Esophagus muscularis mucosa (tissue), 4 donors: ENCODE results near the gene BBC3. TPM values are rescaled to one million over a fixed set of nuclear protein-coding genes. Genes with fewer than 3 reads are reported as not detected.

Source experiments
- DNase-seq: peaks from one replicate; pipeline ENCODE4 v3.0.0-alpha.2; 2017; ENCODE audit errors: extremely low spot score
- H3K27ac ChIP-seq, 4 donors: fragments of 200-600 bp; sonication (generic); replicated peaks in 1 of 4; 1 replicate in 3 of 4; 2 replicates in 1 of 4; pipeline ENCODE4 v1.5.1; 2016 to 2019; ENCODE audit warnings: mild to moderate bottlenecking in 1 of 4
- H3K27me3 ChIP-seq, 4 donors: fragments of 200-600 bp; sonication (generic); one replicate each; pipeline versions ENCODE4 v1.5.1 to v1.6.0; 2016 to 2019
- H3K36me3 ChIP-seq, 4 donors: fragments of 200-600 bp; sonication (generic); one replicate each; pipeline ENCODE4 v1.5.1; 2016 to 2019
- H3K4me1 ChIP-seq, 4 donors: fragments of 200-600 bp; sonication (generic); one replicate each; pipeline ENCODE4 v1.5.1; 2016 to 2019
- H3K4me3 ChIP-seq, 4 donors: fragments of 200-600 bp; sonication (generic); 1 replicate in 2 of 4; 2 replicates in 2 of 4; pipeline ENCODE4 v1.5.1; 2016 to 2019; ENCODE audit warnings: mild to moderate bottlenecking in 4 of 4, moderate library complexity in 1 of 4
- H3K9me3 ChIP-seq, 4 donors: fragments of 200-600 bp; sonication (generic); 1 replicate in 3 of 4; 2 replicates in 1 of 4; pipeline ENCODE4 v1.5.1; 2016 to 2019
- CTCF ChIP-seq, 3 experiments: fragments of 200-600 bp in 2 of 3; fragments of 450-650 bp in 1 of 3; sonication (generic) in 2 of 3; IDR thresholded peaks; one replicate each; pipeline ENCODE4 v1.5.1; 2017 to 2019; ENCODE audit warnings: antibody characterized with exemption in 3 of 3, mild to moderate bottlenecking in 2 of 3, moderate library complexity in 1 of 3
- EP300 ChIP-seq: sonication (generic); formaldehyde crosslinking; IDR thresholded peaks from one replicate; pipeline ENCODE4 v1.6.1; 2017; ENCODE audit warnings: antibody characterized with exemption
- POLR2A ChIP-seq: fragments of 450-650 bp; IDR thresholded peaks from one replicate; pipeline ENCODE4 v1.6.1; 2017; ENCODE audit warnings: antibody characterized with exemption, moderate library complexity, mild to moderate bottlenecking, low read depth
- POLR2AphosphoS5 ChIP-seq, 2 donors: sonication (generic); formaldehyde crosslinking; IDR thresholded peaks; one replicate each; pipeline ENCODE4 v1.6.1; 2017; ENCODE audit warnings: antibody characterized with exemption in 2 of 2
- WGBS: methylation state at CpG from one replicate; pipeline ENCODE4 v1.1.5; 2018; 5-methylcytosine and 5-hydroxymethylcytosine counted together
- intact Hi-C: fragments of 100-400 bp; cut with DNase I; formaldehyde crosslinking; loops from one replicate; pipeline ENCODE4 v1.15.1; 2023
- total RNA-seq, 4 donors: library from RNA; depleted of rRNA; stranded (reverse); fragments of >200 nt; gene quantifications; one replicate each; pipeline versions ENCODE4 v1.1.0 to v1.2.1, GENCODE V29; 2016

The BBC3 gene
- total RNA-seq, 4 donors from 2014 or later: 5.0 to 21.3 (median 11.5) TPM

- peaks cover 34 to 54% (median 48%) of the 10 kb centered on the region in 4 donors for H3K4me1 ChIP-seq
- intact Hi-C loops: no loop called here
- 8% methylated on average over 32 of the region's 82 CpGs for WGBS
Measured at GRCh38 chr19:47274891-47275761, 44.1 kb upstream of the BBC3 start.

DNA sequence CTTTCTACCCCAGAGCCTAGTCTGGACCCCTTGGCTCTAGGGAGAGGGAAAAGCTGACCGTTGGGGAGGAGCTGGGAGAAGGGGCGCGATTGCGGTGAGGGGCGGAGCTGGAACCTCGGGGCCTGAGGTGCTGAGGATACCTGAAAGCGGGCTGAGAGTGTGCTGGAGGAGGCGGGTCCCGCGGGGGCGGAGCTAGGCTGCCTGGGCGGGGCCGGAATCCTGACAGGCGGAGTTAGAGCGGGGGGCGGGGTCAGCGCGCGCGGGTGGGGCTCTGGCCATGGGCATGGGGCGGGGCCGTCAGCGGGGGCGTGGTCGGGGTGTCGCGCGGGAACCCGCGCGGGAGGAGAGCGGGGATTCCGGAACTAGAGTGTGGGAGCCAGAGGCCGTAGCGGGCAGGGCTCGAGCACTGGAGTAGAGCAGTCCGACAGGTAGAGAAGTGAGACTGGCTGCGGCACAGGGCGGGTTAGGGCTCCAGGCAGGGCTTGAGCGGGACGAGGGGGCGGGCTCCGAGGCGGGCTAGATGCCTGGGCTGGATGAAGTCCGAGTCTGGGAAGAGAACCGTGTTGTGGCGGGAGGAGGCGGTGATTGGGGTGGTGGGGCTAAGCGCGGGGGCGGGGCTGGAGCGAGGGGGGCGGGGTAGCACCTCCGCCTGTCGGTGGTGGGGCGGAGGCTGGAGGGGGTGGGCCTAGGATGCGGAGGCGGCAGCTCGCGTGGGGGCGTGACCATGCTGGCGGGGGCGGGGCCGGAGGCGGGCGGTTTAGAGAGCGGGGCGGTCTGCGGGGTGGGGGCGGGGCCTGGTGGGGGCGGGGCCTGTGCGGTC is 43.3 kb upstream of the BBC3 start, which contains the start of gene INAFM1:
TSS of gene INAFM1 (plus strand) at position 815 of the 820 bp plus-strand sequence. CDS start 35 bp downstream, outside the sequence.
- under 1% methylated on average over 29 of the region's 72 CpGs for WGBS
- no peaks in the 10 kb centered on the region for H3K27me3 ChIP-seq
- peak; percentile 99 for DNase-seq
- peaks cover 34 to 54% (median 48%) of the 10 kb centered on the region in 4 donors for H3K4me1 ChIP-seq
- peak within 1 kb of the TSS; percentile 69 to 88 (median 80) for H3K4me3 ChIP-seq
- intact Hi-C loops: no loop called here
- peak; percentile 48 to 67 for TF ChIP-seq POLR2AphosphoS5 (IDR thresholded peaks at IDR 0.05)
- TF ChIP-seq CTCF (IDR thresholded peaks at IDR 0.05): no peak
- TF ChIP-seq EP300: no peak
- no peak for TF ChIP-seq POLR2A
- H3K36me3 ChIP-seq: peaks cover 11 to 29% (median 27%) of the 10 kb centered on the region in 4 donors
- no peaks in the 10 kb centered on the region for H3K9me3 ChIP-seq
- H3K27ac ChIP-seq: peak within 1 kb of the TSS; percentile 98 to 99 (median 98)

More at GRCh38 chr19:47274891-47275761, 44.1 kb upstream of the BBC3 start:
- peak overlapping the region; percentile 88 to 99 (median 98) for H3K27ac ChIP-seq
- H3K4me3 ChIP-seq: peak overlapping the region; percentile 69 to 88 (median 80)
- H3K9me3 ChIP-seq: no peaks in the 10 kb centered on the region
- no peak for TF ChIP-seq CTCF (IDR thresholded peaks at IDR 0.05)
- TF ChIP-seq EP300: no peak
- TF ChIP-seq POLR2A: no peak
- no peak for TF ChIP-seq POLR2AphosphoS5 (IDR thresholded peaks at IDR 0.05)
- no peak for DNase-seq
- H3K27me3 ChIP-seq: no peaks in the 10 kb centered on the region
- H3K36me3 ChIP-seq: peaks cover 10 to 20% (median 20%) of the 10 kb centered on the region in 4 donors

DNA sequence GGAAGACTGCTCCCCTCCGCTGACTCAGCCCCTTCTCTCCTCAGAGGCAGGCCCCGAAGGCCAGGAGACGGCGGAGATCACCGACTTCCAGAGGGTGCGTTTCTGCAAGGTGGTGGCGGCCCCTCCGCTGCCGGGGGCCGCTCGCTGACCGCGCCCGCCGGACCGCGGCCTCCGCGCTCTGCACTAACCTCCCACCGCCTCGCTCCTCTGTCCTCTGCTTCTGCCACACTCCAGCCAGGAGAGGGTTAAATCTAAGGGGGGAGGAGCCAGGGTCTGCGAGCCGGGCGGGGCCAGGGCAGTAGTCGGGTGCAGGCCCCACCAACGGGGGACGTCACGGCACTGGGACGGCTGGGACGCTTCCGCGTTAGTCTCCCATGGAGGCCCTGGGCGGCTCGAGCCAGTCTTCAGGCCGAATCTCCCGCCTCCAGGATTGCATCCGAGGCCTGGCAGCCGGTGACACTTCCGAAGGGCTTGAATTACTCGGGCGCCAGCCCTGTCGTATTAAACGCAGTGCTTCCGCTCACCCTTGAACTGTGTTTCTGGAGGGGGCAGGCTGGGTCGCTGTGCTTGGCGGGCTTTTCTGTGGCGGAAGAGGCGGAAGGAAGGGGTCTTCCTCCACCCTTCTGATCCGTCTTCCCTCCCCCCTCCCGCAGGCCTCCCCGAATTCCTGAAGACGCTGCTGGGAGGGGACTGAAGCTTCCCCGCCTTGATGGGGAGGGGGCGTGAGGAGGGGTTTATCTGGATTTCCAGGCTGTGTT is 42.5 kb upstream of the BBC3 start:
- Histone ChIP-seq H3K36me3 (peaks cover 12 to 37% (median 34%) of the 10 kb centered on the region in 4 donors), H3K9me3 (no peaks in the 10 kb centered on the region), H3K4me1 (peaks cover 34 to 54% (median 48%) of the 10 kb centered on the region in 4 donors), H3K27ac (peak overlapping the region; percentile 98 to 99 (median 98)), H3K27me3 (no peaks in the 10 kb centered on the region), H3K4me3 (peak overlapping the region; percentile 69 to 88 (median 80))
- WGBS: 0% methylated on average over 19 of the region's 54 CpGs
- peak; percentile 56 for TF ChIP-seq POLR2A
- TF ChIP-seq EP300: no peak
- no peak for TF ChIP-seq CTCF (IDR thresholded peaks at IDR 0.05)
- TF ChIP-seq POLR2AphosphoS5 (IDR thresholded peaks at IDR 0.05): peak; percentile 94 to 96
- peak; percentile 97 for DNase-seq
- intact Hi-C loops: no loop called here
